ENCODE data around the gene TMUB1.

- TF ChIP-seq GATA2 (IDR thresholded peaks at IDR 0.05; ENCODE audit: low read depth, low read length) (no peak), GATA3 (IDR thresholded peaks at IDR 0.05; ENCODE audit: low read depth, low read length) (no peak)
Measured at GRCh38 chr7:151079199-151079910, 3.9 kb downstream of the TMUB1 start.
